Stomach (tissue), 4 donors: ENCODE results near the gene VASH2.
"Not testable (repeated sequence)": the region's sequence is repeated elsewhere in the genome, so short reads cannot be mapped to it uniquely, and the experiment has no call there.

Experiments used
- EP300 ChIP-seq: sonication (generic); formaldehyde crosslinking; IDR thresholded peaks from one replicate; pipeline ENCODE4 v1.6.1; 2017; ENCODE audit warnings: antibody characterized with exemption
- POLR2A ChIP-seq, 4 donors: fragments of 450-650 bp; IDR thresholded peaks; one replicate each; pipeline ENCODE4 v1.6.1; 2016; ENCODE audit warnings: antibody characterized with exemption in 4 of 4, control low read depth in 2 of 4, mild to moderate bottlenecking in 1 of 4, moderate library complexity in 1 of 4
- POLR2AphosphoS5 ChIP-seq, 3 donors: sonication (generic); formaldehyde crosslinking; IDR thresholded peaks; one replicate each; pipeline ENCODE4 v1.6.1; 2016; ENCODE audit warnings: antibody characterized with exemption in 3 of 3
- TF ChIP-seq, protein P1 (sequence below), 7 experiments: fragments of 450-650 bp in 4 of 7; fragments of 200-600 bp in 3 of 7; sonication (generic) in 3 of 7; IDR thresholded peaks; one replicate each; pipeline ENCODE4 v1.5.1; 2016 to 2019; ENCODE audit warnings: antibody characterized with exemption in 7 of 7, control low read depth in 2 of 7, mild to moderate bottlenecking in 1 of 7

DNA sequence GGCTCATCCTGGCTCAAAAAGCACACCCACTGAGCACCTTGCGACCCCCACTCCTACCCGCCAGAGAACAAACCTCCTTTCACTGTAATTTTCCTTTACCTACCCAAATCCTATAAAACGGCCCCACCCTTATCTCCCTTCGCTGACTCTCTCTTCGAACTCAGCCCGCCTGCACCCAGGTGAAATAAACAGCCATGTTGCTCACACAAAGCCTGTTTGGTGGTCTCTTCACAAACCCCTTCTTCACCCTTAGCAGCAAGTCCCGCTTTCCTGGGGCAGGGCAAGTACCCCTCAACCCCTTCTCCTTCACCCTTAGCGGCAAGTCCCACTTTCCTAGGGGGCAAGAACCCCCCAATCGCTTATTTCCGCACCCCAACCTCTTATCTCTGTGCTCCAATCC, 40.1 kb upstream of the VASH2 start:
- TF ChIP-seq EP300; POLR2A (IDR thresholded peaks at IDR 0.05); POLR2AphosphoS5 (IDR thresholded peaks at IDR 0.05): not testable (repeated sequence)
- TF ChIP-seq, protein P1, sequence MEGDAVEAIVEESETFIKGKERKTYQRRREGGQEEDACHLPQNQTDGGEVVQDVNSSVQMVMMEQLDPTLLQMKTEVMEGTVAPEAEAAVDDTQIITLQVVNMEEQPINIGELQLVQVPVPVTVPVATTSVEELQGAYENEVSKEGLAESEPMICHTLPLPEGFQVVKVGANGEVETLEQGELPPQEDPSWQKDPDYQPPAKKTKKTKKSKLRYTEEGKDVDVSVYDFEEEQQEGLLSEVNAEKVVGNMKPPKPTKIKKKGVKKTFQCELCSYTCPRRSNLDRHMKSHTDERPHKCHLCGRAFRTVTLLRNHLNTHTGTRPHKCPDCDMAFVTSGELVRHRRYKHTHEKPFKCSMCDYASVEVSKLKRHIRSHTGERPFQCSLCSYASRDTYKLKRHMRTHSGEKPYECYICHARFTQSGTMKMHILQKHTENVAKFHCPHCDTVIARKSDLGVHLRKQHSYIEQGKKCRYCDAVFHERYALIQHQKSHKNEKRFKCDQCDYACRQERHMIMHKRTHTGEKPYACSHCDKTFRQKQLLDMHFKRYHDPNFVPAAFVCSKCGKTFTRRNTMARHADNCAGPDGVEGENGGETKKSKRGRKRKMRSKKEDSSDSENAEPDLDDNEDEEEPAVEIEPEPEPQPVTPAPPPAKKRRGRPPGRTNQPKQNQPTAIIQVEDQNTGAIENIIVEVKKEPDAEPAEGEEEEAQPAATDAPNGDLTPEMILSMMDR (IDR thresholded peaks at IDR 0.05), result not testable (repeated sequence)
